ENCODE results near the gene NABP2.
A peak's percentile ranks its signal among the peaks of the same experiment; 100 is the strongest.
"Not testable (repeated sequence)": the region's sequence is repeated elsewhere in the genome, so short reads cannot be mapped to it uniquely, and the experiment has no call there.

NABP2 gene

GRCh38 chr12:56261503-56262232 lies 37.5 kb downstream of the NABP2 start:
- WGBS = 87% methylated on average over 5 of the region's 5 CpGs
- Histone ChIP-seq H3K27me3 (ENCODE audit: insufficient read depth, low read length) (no peaks in the 10 kb centered on the region), H3K36me3 (ENCODE audit: insufficient read depth, low read length) (peaks cover 3% of the 10 kb centered on the region; the same call in 1 of the 2 replicates), H3K4me1 (ENCODE audit: insufficient read depth, low read length) (peaks cover 10% of the 10 kb centered on the region), H3K4me3 (ENCODE audit: low read length) (no peak overlapping the region), H3K9ac (ENCODE audit: low read depth, low read length) (no peak overlapping the region), H3K27ac (ENCODE audit: low read depth, low read length) (no peak overlapping the region), H3K9me3 (ENCODE audit: insufficient read depth, low read depth, low read length) (no peaks in the 10 kb centered on the region)

DNA sequence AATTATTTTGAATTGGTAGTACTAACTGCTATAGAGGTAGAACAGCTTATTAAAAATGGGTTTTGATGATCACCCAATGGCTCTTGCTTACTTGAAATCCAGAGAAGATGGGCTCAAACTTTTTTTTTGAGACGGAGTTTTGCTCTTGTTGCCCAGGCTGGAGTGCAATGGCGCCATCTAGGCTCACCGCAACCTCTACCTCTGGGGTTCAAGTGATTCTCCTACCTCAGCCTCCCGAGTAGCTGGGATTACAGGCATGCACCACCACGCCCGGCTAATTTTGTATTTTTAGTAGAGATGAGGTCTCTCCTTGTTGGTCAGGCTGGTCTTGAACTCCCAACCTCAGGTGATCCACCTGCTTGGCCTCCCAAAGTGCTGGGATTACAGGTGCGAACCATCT lies 38.8 kb downstream of the NABP2 start:
- not testable (repeated sequence) for H3K36me3 ChIP-seq (ENCODE audit: insufficient read depth, low read length); H3K9ac ChIP-seq (ENCODE audit: low read depth, low read length); H3K27me3 ChIP-seq (ENCODE audit: insufficient read depth, low read length); H3K9me3 ChIP-seq (ENCODE audit: insufficient read depth, low read depth, low read length); H3K4me1 ChIP-seq (ENCODE audit: insufficient read depth, low read length); H3K4me3 ChIP-seq (ENCODE audit: low read length); H3K27ac ChIP-seq (ENCODE audit: low read depth, low read length)
- WGBS = 95% methylated on average over 7 of the region's 7 CpGs

DNA sequence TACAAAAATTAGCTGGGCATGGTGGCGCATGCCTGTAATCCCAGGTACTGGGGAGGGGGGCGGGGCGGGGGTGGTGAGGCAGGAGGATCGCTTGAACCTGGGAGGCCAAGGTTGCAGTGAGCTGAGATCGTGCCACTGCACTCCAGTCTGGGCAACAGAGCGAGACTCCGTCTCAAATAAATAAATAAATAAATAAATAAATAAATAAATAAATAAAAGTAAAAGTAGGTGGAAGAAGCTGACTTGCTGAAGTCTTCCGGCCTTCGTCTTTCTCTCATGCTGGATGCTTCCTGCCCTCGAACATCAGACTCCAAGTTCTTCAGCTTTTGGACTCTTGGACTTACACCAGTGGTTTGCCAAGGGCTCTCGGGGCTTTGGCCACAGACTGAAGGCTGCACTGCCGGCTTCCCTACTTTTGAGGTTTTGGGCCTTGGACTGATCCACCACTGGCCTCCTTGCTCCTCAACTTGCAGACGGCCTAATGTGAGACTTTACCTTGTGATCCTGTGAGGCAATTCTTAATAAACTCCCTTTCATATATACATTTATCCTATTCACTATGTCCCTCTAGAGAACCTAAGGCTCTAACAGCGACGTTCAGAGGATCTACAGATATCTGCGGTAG lies 42.0 kb downstream of the NABP2 start:
- WGBS = 67% methylated on average over 14 of the region's 16 CpGs
- not testable (repeated sequence) for H3K9me3 ChIP-seq (ENCODE audit: insufficient read depth, low read depth, low read length); H3K27me3 ChIP-seq (ENCODE audit: insufficient read depth, low read length); H3K27ac ChIP-seq (ENCODE audit: low read depth, low read length); H3K4me1 ChIP-seq (ENCODE audit: insufficient read depth, low read length)
- peak overlapping the region; percentile 90; the same call in 1 of the 2 replicates for H3K9ac ChIP-seq (ENCODE audit: low read depth, low read length)
- H3K4me3 ChIP-seq (ENCODE audit: low read length) = peak overlapping the region; percentile 84
- H3K36me3 ChIP-seq (ENCODE audit: insufficient read depth, low read length) = peaks cover 19% of the 10 kb centered on the region

DNA sequence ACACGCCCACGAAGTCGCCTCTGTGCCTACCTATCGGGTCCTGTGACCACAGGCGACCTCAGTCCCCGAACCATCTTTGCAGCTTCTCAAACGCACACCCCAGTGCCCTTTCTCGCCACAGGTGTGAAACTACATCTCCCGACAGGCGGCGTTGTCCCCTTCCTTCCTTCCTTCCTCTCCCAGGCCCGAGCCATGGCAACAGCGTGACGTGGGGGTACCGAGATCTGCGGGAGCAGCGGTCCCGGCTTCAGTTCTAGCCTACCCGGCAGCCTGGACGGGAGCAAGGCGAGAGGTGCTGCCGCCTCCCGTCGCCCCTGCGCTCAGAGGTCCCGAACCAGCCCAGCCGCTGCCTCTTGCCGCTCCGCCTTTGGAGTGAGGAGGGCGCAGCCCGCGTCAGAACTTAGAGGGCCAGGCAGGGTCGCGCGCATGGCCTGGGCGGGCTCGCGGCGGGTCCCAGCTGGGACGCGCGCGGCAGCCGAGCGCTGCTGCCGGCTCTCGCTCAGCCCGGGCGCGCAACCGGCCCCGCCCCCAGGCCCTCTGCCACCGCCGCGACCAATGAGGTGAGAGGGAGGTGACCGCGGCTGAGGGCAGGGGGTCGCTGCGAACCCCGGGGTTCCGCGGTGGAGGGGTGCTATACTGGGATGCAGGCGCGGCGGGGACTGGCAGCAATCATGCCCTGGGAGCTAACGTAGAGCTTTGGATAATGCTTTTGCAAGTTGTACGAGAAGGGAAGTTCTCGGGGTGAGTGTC lies 42.7 kb downstream of the NABP2 start, which contains the start of gene COQ10A:
Gene COQ10A, plus strand, starts transcription at position 250 of the 750 bp plus-strand sequence. Its CDS starts 177 bp downstream, at position 427.
- H3K27ac ChIP-seq (ENCODE audit: low read depth, low read length) = peak within 1 kb of the TSS; percentile 92
- peaks cover 4% of the 10 kb centered on the region for H3K4me1 ChIP-seq (ENCODE audit: insufficient read depth, low read length)
- under 1% methylated on average over 68 of the region's 68 CpGs for WGBS
- no peaks in the 10 kb centered on the region for H3K9me3 ChIP-seq (ENCODE audit: insufficient read depth, low read depth, low read length)
- H3K27me3 ChIP-seq (ENCODE audit: insufficient read depth, low read length) = no peaks in the 10 kb centered on the region
- peaks cover 26% of the 10 kb centered on the region for H3K36me3 ChIP-seq (ENCODE audit: insufficient read depth, low read length)
- peak within 1 kb of the TSS; percentile 84 for H3K4me3 ChIP-seq (ENCODE audit: low read length)
- peak within 1 kb of the TSS; percentile 90 for H3K9ac ChIP-seq (ENCODE audit: low read depth, low read length)

GRCh38 chr12:56267443-56268071 lies 43.4 kb downstream of the NABP2 start:
- Histone ChIP-seq H3K9me3 (ENCODE audit: insufficient read depth, low read depth, low read length) (no peaks in the 10 kb centered on the region), H3K9ac (ENCODE audit: low read depth, low read length) (peak overlapping the region; percentile 41), H3K36me3 (ENCODE audit: insufficient read depth, low read length) (peaks cover 32% of the 10 kb centered on the region), H3K27ac (ENCODE audit: low read depth, low read length) (peak overlapping the region; percentile 92; the same call in 1 of the 2 replicates), H3K4me3 (ENCODE audit: low read length) (peak overlapping the region; percentile 84), H3K4me1 (ENCODE audit: insufficient read depth, low read length) (peaks cover 4% of the 10 kb centered on the region), H3K27me3 (ENCODE audit: insufficient read depth, low read length) (no peaks in the 10 kb centered on the region)
- WGBS = 26% methylated on average over 21 of the region's 21 CpGs

DNA sequence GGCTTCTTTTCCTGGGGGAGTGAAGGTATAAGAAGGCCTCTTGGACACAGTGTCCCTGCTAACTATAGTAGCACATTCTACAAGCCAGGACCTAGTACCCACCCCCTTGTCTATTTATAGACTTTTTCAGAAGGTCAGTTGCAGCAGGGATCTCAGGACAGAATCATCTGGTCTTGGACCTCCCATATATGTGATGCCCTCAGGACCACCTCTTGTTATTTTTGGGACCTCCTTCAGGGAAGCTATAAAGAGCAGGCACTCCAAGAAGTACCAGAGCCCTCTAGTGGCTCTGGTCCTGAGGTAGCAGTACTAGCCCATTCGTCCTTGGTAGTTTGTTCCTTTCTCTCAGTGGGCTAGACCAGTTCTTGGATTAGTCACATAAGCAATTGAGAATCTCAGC lies 46.9 kb downstream of the NABP2 start:
- no peak overlapping the region for H3K9ac ChIP-seq (ENCODE audit: low read depth, low read length)
- 56% methylated on average over 1 of the region's 1 CpG for WGBS
- no peaks in the 10 kb centered on the region for H3K9me3 ChIP-seq (ENCODE audit: insufficient read depth, low read depth, low read length)
- H3K27me3 ChIP-seq (ENCODE audit: insufficient read depth, low read length) = no peaks in the 10 kb centered on the region
- H3K27ac ChIP-seq (ENCODE audit: low read depth, low read length) = no peak overlapping the region
- peaks cover 65% of the 10 kb centered on the region for H3K36me3 ChIP-seq (ENCODE audit: insufficient read depth, low read length)
- H3K4me1 ChIP-seq (ENCODE audit: insufficient read depth, low read length) = peaks cover 4% of the 10 kb centered on the region
- no peak overlapping the region for H3K4me3 ChIP-seq (ENCODE audit: low read length)

DNA sequence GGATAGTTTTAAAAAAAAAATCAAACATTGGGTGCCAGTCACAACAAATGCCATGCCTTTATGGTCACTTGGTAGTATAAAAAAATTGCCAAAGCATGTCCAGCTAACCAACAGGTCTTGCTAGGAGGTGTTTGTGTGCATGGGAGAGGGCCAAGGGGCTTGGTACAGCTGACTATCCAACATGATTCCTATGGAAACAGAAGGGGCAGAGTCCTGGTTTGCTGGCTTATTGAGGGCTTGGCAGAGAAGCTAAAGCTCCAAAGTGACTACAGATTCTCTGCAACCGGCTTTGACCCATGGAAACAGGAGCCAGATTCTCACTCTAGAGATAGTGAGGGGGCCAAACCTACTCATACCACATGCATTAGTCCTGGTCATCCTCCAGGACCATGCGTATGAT lies 48.3 kb downstream of the NABP2 start:
- not testable (repeated sequence) for H3K27ac ChIP-seq (ENCODE audit: low read depth, low read length); H3K27me3 ChIP-seq (ENCODE audit: insufficient read depth, low read length); H3K9ac ChIP-seq (ENCODE audit: low read depth, low read length); H3K9me3 ChIP-seq (ENCODE audit: insufficient read depth, low read depth, low read length); H3K4me1 ChIP-seq (ENCODE audit: insufficient read depth, low read length); H3K4me3 ChIP-seq (ENCODE audit: low read length)
- peaks cover 75% of the 10 kb centered on the region for H3K36me3 ChIP-seq (ENCODE audit: insufficient read depth, low read length)
- WGBS = 95% methylated on average over 1 of the region's 2 CpGs

GRCh38 chr12:56274299-56274698 lies 50.2 kb downstream of the NABP2 start:
- H3K9ac ChIP-seq (ENCODE audit: low read depth, low read length) = no peak overlapping the region
- H3K36me3 ChIP-seq (ENCODE audit: insufficient read depth, low read length) = peaks cover 89% of the 10 kb centered on the region
- 90% methylated on average over 2 of the region's 2 CpGs for WGBS

DNA sequence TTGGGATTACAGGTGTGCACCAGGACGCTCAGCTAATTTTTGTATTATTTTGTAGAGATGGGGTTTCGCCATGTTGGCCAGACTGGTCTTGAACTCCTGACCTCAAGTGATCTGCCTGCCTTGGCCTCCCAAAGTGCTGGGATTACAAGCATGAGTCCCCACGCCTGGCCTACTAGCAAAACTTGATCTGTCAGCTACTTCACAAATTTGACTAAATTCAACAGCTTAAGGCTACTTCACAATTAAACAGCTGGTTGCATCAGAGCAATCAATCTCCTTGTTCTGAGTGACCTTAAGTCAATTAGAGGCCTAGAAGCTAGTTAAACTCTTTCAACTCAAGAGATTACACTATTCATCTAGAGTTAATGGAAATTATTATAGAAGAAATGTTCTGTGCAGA lies 54.8 kb downstream of the NABP2 start:
- Histone ChIP-seq H3K9me3 (ENCODE audit: insufficient read depth, low read depth, low read length) (no peaks in the 10 kb centered on the region), H3K36me3 (ENCODE audit: insufficient read depth, low read length) (peaks cover 91% of the 10 kb centered on the region), H3K4me1 (ENCODE audit: insufficient read depth, low read length) (no peaks in the 10 kb centered on the region), H3K27me3 (ENCODE audit: insufficient read depth, low read length) (no peaks in the 10 kb centered on the region), H3K27ac (ENCODE audit: low read depth, low read length) (no peak overlapping the region), H3K9ac (ENCODE audit: low read depth, low read length) (no peak overlapping the region), H3K4me3 (ENCODE audit: low read length) (no peak overlapping the region)
- 94% methylated on average over 3 of the region's 3 CpGs for WGBS

More at GRCh38 chr12:56274299-56274698, 50.2 kb downstream of the NABP2 start:
- Histone ChIP-seq H3K27me3 (ENCODE audit: insufficient read depth, low read length) (no peaks in the 10 kb centered on the region), H3K27ac (ENCODE audit: low read depth, low read length) (no peak overlapping the region), H3K9me3 (ENCODE audit: insufficient read depth, low read depth, low read length) (no peaks in the 10 kb centered on the region), H3K4me3 (ENCODE audit: low read length) (no peak overlapping the region), H3K4me1 (ENCODE audit: insufficient read depth, low read length) (no peaks in the 10 kb centered on the region)
